HEK293 (cell line): Measurements from ENCODE around the gene PRXL2C.
"Not testable (repeated sequence)": the region's sequence is repeated elsewhere in the genome, so short reads cannot be mapped to it uniquely, and the experiment has no call there.

Source experiments
- CTCF ChIA-PET: fragments of 350-600 bp; formaldehyde crosslinking; extraction: SDS; loops from one replicate; lab custom pipeline; 2021; ENCODE audit warnings: antibody characterized with exemption; lab: Yijun Ruan, JAX
- POLR2A ChIA-PET: fragments of 300-600 bp; formaldehyde crosslinking; extraction: SDS; loops from one replicate; lab custom pipeline; 2020; ENCODE audit warnings: antibody characterized with exemption, inconsistent platforms; lab: Yijun Ruan, JAX
- H3K27ac ChIP-seq: fragments of 200-500 bp; sonication (Bioruptor generic); 2 replicates; pipeline ENCODE4 v1.5.1; 2014; ENCODE audit warnings: low read depth, low read length, control low read depth, inconsistent platforms; ENCODE audit errors: extremely low read depth
- H3K36me3 ChIP-seq, 2 experiments: fragments of 200-500 bp in 1 of 2; sonication (Bioruptor generic) in 1 of 2; 1 replicate in 1 of 2; 2 replicates in 1 of 2; pipeline ENCODE4 v1.5.1; 2014 to 2017; ENCODE audit warnings: inconsistent platforms in 2 of 2, low read length in 2 of 2; ENCODE audit not compliant: control insufficient read depth in 2 of 2, insufficient read depth in 1 of 2
- H3K4me1 ChIP-seq: fragments of 200-500 bp; sonication (Bioruptor generic); 2 replicates; pipeline ENCODE4 v1.5.1; 2014; ENCODE audit warnings: mild to moderate bottlenecking, low read length, inconsistent platforms; ENCODE audit not compliant: control insufficient read depth, insufficient read depth
- H3K4me3 ChIP-seq: 2 replicates; pipeline ENCODE4 v1.5.1; 2011; ENCODE audit warnings: low read depth, mild to moderate bottlenecking, control low read depth, low read length, moderate library complexity
- H3K9me3 ChIP-seq: fragments of 200-500 bp; sonication (Bioruptor generic); 2 replicates; pipeline ENCODE4 v1.5.1; 2014; ENCODE audit warnings: low read depth, low read length, inconsistent platforms; ENCODE audit not compliant: control insufficient read depth, insufficient read depth
- HOXA7 ChIP-seq: sonication (generic); formaldehyde crosslinking; IDR thresholded peaks from 2 replicates; pipeline ENCODE4 v1.8.1; 2022; ENCODE audit warnings: missing genetic modification reagents, borderline replicate concordance
- MZF1 ChIP-seq: fragments of 450-650 bp; formaldehyde crosslinking; IDR thresholded peaks from 2 replicates; pipeline ENCODE4 v1.5.1; 2017; ENCODE audit warnings: missing biosample characterization, missing genetic modification characterization, borderline replicate concordance
- REPIN1 ChIP-seq: fragments of 450-650 bp; formaldehyde crosslinking; IDR thresholded peaks from 2 replicates; pipeline ENCODE4 v1.5.1; 2017; ENCODE audit warnings: missing biosample characterization, missing genetic modification characterization, low read depth
- SP3 ChIP-seq: fragments of 450-650 bp; formaldehyde crosslinking; IDR thresholded peaks from 2 replicates; pipeline ENCODE4 v1.5.1; 2016; ENCODE audit warnings: missing biosample characterization, missing genetic modification characterization
- SP7 ChIP-seq: fragments of 450-650 bp; formaldehyde crosslinking; IDR thresholded peaks from 2 replicates; pipeline ENCODE4 v1.5.1; 2016; ENCODE audit warnings: missing biosample characterization, missing genetic modification characterization
- YY1 ChIP-seq: fragments of 450-650 bp; formaldehyde crosslinking; IDR thresholded peaks from 2 replicates; pipeline ENCODE4 v1.5.1; 2018; ENCODE audit warnings: missing biosample characterization, missing genetic modification characterization
- ZBTB1 ChIP-seq: fragments of 450-650 bp; formaldehyde crosslinking; IDR thresholded peaks from 2 replicates; pipeline ENCODE4 v1.5.1; 2016; ENCODE audit warnings: missing biosample characterization, missing genetic modification characterization
- ZBTB20 ChIP-seq: fragments of 450-650 bp; formaldehyde crosslinking; IDR thresholded peaks from 2 replicates; pipeline ENCODE4 v1.5.1; 2016; ENCODE audit warnings: missing biosample characterization, missing genetic modification characterization
- ZBTB48 ChIP-seq: fragments of 450-650 bp; formaldehyde crosslinking; IDR thresholded peaks from 2 replicates; pipeline ENCODE4 v1.5.1; 2016; ENCODE audit warnings: missing biosample characterization, missing genetic modification characterization
- ZFP3 ChIP-seq: fragments of 450-650 bp; formaldehyde crosslinking; IDR thresholded peaks from 2 replicates; pipeline ENCODE4 v1.5.1; 2016; ENCODE audit warnings: low read depth, missing biosample characterization, missing genetic modification characterization
- ZNF169 ChIP-seq: fragments of 450-650 bp; formaldehyde crosslinking; IDR thresholded peaks from 2 replicates; pipeline ENCODE4 v1.5.1; 2016; ENCODE audit warnings: missing biosample characterization, missing genetic modification characterization
- ZNF174 ChIP-seq: fragments of 450-650 bp; formaldehyde crosslinking; IDR thresholded peaks from 2 replicates; pipeline ENCODE4 v1.5.0; 2017; ENCODE audit warnings: missing biosample characterization, mild to moderate bottlenecking, missing genetic modification characterization
- ZNF18 ChIP-seq: fragments of 450-650 bp; formaldehyde crosslinking; IDR thresholded peaks from 2 replicates; pipeline ENCODE4 v1.5.1; 2016; ENCODE audit warnings: missing biosample characterization, missing genetic modification characterization
- ZNF214 ChIP-seq: fragments of 450-650 bp; formaldehyde crosslinking; IDR thresholded peaks from 2 replicates; pipeline ENCODE4 v1.5.1; 2017; ENCODE audit warnings: missing biosample characterization, mild to moderate bottlenecking, missing genetic modification characterization, borderline replicate concordance
- ZNF23 ChIP-seq: fragments of 450-650 bp; formaldehyde crosslinking; IDR thresholded peaks from 2 replicates; pipeline ENCODE4 v1.5.1; 2016; ENCODE audit warnings: missing biosample characterization, missing genetic modification characterization, borderline replicate concordance
- ZNF366 ChIP-seq: fragments of 450-650 bp; formaldehyde crosslinking; conservative IDR thresholded peaks from 2 replicates; pipeline ENCODE4 v1.5.1; 2016; ENCODE audit warnings: missing biosample characterization, missing genetic modification characterization
- ZNF654 ChIP-seq: fragments of 450-650 bp; formaldehyde crosslinking; IDR thresholded peaks from 2 replicates; pipeline ENCODE4 v1.5.1; 2016; ENCODE audit warnings: low read depth, missing biosample characterization, missing genetic modification characterization
- ZNF660 ChIP-seq: fragments of 450-650 bp; IDR thresholded peaks from 2 replicates; pipeline ENCODE4 v1.5.1; 2018; ENCODE audit warnings: missing biosample characterization, mild to moderate bottlenecking, missing genetic modification characterization
- ZNF76 ChIP-seq: fragments of 450-650 bp; formaldehyde crosslinking; IDR thresholded peaks from 2 replicates; pipeline ENCODE4; 2016; ENCODE audit warnings: low read depth, missing biosample characterization, missing genetic modification characterization, borderline replicate concordance
- ZNF768 ChIP-seq: fragments of 450-650 bp; formaldehyde crosslinking; IDR thresholded peaks from 2 replicates; pipeline ENCODE4 v1.5.1; 2018; ENCODE audit warnings: missing biosample characterization, mild to moderate bottlenecking, missing genetic modification characterization
- TF ChIP-seq, protein P1 (sequence below): fragments of 450-650 bp; formaldehyde crosslinking; IDR thresholded peaks from 2 replicates; pipeline ENCODE4 v1.5.1; 2017; ENCODE audit warnings: missing biosample characterization, mild to moderate bottlenecking, missing genetic modification characterization, moderate library complexity
- TF ChIP-seq, protein P2 (sequence below): fragments of 450-650 bp; formaldehyde crosslinking; IDR thresholded peaks from 2 replicates; pipeline ENCODE4 v1.5.1; 2016; ENCODE audit warnings: missing biosample characterization, missing genetic modification characterization, borderline replicate concordance

PRXL2C gene

GRCh38 chr9:96667363-96667728, 12.2 kb upstream of the PRXL2C start:
- H3K9me3 ChIP-seq, result no peaks in the 10 kb centered on the region
- H3K27ac ChIP-seq, result no peak overlapping the region
- TF ChIP-seq ZBTB48 (tag by site-specific recombination), result no peak
- TF ChIP-seq ZNF18 (tag by site-specific recombination), result no peak
- no peak for TF ChIP-seq ZNF214 (tag by site-specific recombination)
- TF ChIP-seq, all 188 proteins: peak for 0
- POLR2A ChIA-PET, result no interaction called here
- H3K4me1 ChIP-seq, result no peaks in the 10 kb centered on the region
- CTCF ChIA-PET, result interaction anchor here (0.6 to 4.6 kb wide), 21 partner anchors 8 to 688 kb away, joined by 3 to 34 read pairs (median 4); no protein-coding TSS in a partner anchor
- no peak overlapping the region for H3K4me3 ChIP-seq
- no peaks in the 10 kb centered on the region for H3K36me3 ChIP-seq

- H3K4me3 ChIP-seq, H3K27ac ChIP-seq, H3K9me3 ChIP-seq, H3K4me1 ChIP-seq, H3K36me3 ChIP-seq, POLR2A ChIA-PET: not testable (repeated sequence)
- CTCF ChIA-PET, result interaction anchor here (0.6 to 4.6 kb wide), 34 partner anchors 8 to 1524 kb away, joined by 3 to 34 read pairs (median 4); no protein-coding TSS in a partner anchor
- TF ChIP-seq ZNF654 (peak; percentile 75), MZF1 (peak; percentile 91; the same call in 1 of the 2 replicates), ZNF660 (0 out of 2 replicates have a peak, but pooled peaks have one; percentile 18), ZNF768 (0 out of 2 replicates have a peak, but pooled peaks have one; percentile 25)
These were observed 11.7 kb upstream of the PRXL2C start for GRCh38 chr9:96666653-96667362.

DNA sequence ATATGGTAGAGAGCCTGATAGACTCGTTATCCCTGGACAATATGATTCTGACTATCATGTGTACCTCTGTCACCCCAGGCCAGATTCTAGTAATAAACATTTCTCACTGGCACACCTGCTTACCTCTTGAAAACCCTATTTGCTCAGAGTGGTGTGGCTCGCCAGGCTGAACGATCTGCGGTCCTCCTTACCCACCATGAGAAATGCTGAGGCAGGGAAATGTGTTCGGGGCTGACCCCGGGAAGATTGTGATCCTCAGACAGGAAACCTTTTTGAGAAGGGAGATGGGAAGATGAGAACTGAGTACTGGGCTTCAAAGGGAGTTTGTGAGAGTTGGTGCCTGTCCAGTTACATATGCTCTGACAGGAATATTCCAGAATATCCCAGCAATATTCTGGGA, 10.7 kb upstream of the PRXL2C start:
- Histone ChIP-seq H3K9me3 (no peaks in the 10 kb centered on the region), H3K27ac (no peak overlapping the region), H3K4me1 (no peaks in the 10 kb centered on the region), H3K36me3 (no peaks in the 10 kb centered on the region), H3K4me3 (no peak overlapping the region)
- ChIA-PET CTCF (interaction anchor here (0.7 to 4.6 kb wide), 4 partner anchors 9 to 298 kb away, joined by 3 to 34 read pairs (median 12); no protein-coding TSS in a partner anchor), POLR2A (no interaction called here)
- TF ChIP-seq YY1, result no peak
- TF ChIP-seq, protein P1, sequence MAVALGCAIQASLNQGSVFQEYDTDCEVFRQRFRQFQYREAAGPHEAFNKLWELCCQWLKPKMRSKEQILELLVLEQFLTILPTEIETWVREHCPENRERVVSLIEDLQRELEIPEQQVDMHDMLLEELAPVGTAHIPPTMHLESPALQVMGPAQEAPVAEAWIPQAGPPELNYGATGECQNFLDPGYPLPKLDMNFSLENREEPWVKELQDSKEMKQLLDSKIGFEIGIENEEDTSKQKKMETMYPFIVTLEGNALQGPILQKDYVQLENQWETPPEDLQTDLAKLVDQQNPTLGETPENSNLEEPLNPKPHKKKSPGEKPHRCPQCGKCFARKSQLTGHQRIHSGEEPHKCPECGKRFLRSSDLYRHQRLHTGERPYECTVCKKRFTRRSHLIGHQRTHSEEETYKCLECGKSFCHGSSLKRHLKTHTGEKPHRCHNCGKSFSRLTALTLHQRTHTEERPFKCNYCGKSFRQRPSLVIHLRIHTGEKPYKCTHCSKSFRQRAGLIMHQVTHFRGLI, result peak; percentile 94

- Histone ChIP-seq H3K27ac (no peak overlapping the region), H3K36me3 (no peaks in the 10 kb centered on the region), H3K4me1 (no peaks in the 10 kb centered on the region), H3K9me3 (no peaks in the 10 kb centered on the region), H3K4me3 (no peak overlapping the region)
- ChIA-PET CTCF (interaction anchor here (0.6 to 0.7 kb wide), 3 partner anchors 230 to 1316 kb away, joined by 3 to 5 read pairs (median 5); no protein-coding TSS in a partner anchor), POLR2A (interaction anchor here (0.6 kb wide), 1 partner anchor 147 kb away, joined by 3 read pairs; no protein-coding TSS in a partner anchor)
- TF ChIP-seq ZNF366, result no peak
- no peak for TF ChIP-seq ZBTB20 (tag by site-specific recombination)
- TF ChIP-seq HOXA7 (CRISPR knock-in tag), result no peak
- TF ChIP-seq ZNF76, result no peak
- no peak for TF ChIP-seq ZFP3 (tag by site-specific recombination)
- TF ChIP-seq ZNF174 (tag by site-specific recombination), result no peak
- TF ChIP-seq MZF1, result no peak
- no peak for TF ChIP-seq REPIN1
- TF ChIP-seq SP7 (tag by site-specific recombination), result no peak
- TF ChIP-seq ZNF169, result no peak
- no peak for TF ChIP-seq ZBTB1 (tag by site-specific recombination)
- no peak for TF ChIP-seq ZNF23 (tag by site-specific recombination)
- TF ChIP-seq, protein P2, sequence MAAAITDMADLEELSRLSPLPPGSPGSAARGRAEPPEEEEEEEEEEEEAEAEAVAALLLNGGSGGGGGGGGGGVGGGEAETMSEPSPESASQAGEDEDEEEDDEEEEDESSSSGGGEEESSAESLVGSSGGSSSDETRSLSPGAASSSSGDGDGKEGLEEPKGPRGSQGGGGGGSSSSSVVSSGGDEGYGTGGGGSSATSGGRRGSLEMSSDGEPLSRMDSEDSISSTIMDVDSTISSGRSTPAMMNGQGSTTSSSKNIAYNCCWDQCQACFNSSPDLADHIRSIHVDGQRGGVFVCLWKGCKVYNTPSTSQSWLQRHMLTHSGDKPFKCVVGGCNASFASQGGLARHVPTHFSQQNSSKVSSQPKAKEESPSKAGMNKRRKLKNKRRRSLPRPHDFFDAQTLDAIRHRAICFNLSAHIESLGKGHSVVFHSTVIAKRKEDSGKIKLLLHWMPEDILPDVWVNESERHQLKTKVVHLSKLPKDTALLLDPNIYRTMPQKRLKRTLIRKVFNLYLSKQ, result no peak
- TF ChIP-seq SP3, result no peak
These were observed 8.5 kb upstream of the PRXL2C start for GRCh38 chr9:96663506-96664120.
